H1 (cell line): ENCODE results near the gene ZNG1C. TPM values are rescaled to one million over a fixed set of nuclear protein-coding genes. Genes with fewer than 3 reads are reported as not detected.
"Not testable (repeated sequence)": the region's sequence is repeated elsewhere in the genome, so short reads cannot be mapped to it uniquely, and the experiment has no call there.

Experiments
- CTCF ChIA-PET: fragments of 300-600 bp; sonication (Branson Sonifier 250); formaldehyde crosslinking; loops from one replicate; lab custom pipeline; 2021; ENCODE audit not compliant: partially characterized antibody; lab: Charles Lee
- POLR2A ChIA-PET: fragments of 300-600 bp; sonication (Branson Sonifier 250); formaldehyde crosslinking; loops from one replicate; lab custom pipeline; 2021; ENCODE audit warnings: inconsistent platforms; ENCODE audit not compliant: partially characterized antibody; lab: Charles Lee
- DNase-seq, 2 experiments: peaks; one replicate each; pipeline versions ENCODE4 v3.0.0 to v3.0.0-alpha.2; 2010 to 2022; ENCODE audit warnings: low spot score in 2 of 2, low read depth in 1 of 2, mixed read lengths in 1 of 2
- FAIRE-seq: peaks from 2 replicates; lab custom pipeline; 2011; peaks lifted over from hg19 to GRCh38; lab: Jason Lieb, UNC
- H2AFZ ChIP-seq: 2 replicates; pipeline ENCODE4 v1.8.1; 2012; ENCODE audit warnings: low read length, inconsistent platforms
- H2AK5ac ChIP-seq: 2 replicates; pipeline ENCODE4 v1.6.1; 2013; ENCODE audit warnings: low read depth, low read length
- H2BK120ac ChIP-seq: replicated peaks from 2 replicates; pipeline ENCODE3; 2013; ENCODE audit warnings: low read depth, low read length, inconsistent platforms
- H2BK12ac ChIP-seq: 2 replicates; pipeline ENCODE4 v1.6.1; 2013; ENCODE audit warnings: low read depth, low read length
- H2BK15ac ChIP-seq: 2 replicates; pipeline ENCODE4 v1.6.1; 2013; ENCODE audit warnings: low read length
- H2BK20ac ChIP-seq: 2 replicates; pipeline ENCODE4 v1.6.1; 2013; ENCODE audit warnings: low read length
- H2BK5ac ChIP-seq: 2 replicates; pipeline ENCODE4 v1.6.1; 2013; ENCODE audit warnings: low read depth, low read length
- H3K14ac ChIP-seq: 2 replicates; pipeline ENCODE4 v1.6.1; 2013; ENCODE audit warnings: inconsistent platforms; ENCODE audit not compliant: insufficient read length
- H3K18ac ChIP-seq: 2 replicates; pipeline ENCODE4 v1.6.1; 2013; ENCODE audit warnings: low read length; ENCODE audit errors: extremely low read depth
- H3K23ac ChIP-seq: 2 replicates; pipeline ENCODE4 v1.6.1; 2013; ENCODE audit warnings: inconsistent platforms; ENCODE audit not compliant: insufficient read length
- H3K23me2 ChIP-seq: 2 replicates; pipeline ENCODE4 v1.6.1; 2013; ENCODE audit warnings: low read depth, low read length
- H3K27ac ChIP-seq: 2 replicates; pipeline ENCODE4 v1.6.1; 2011; ENCODE audit warnings: low read depth, low read length, inconsistent platforms
- H3K27me3 ChIP-seq, 4 experiments: replicated peaks in 1 of 4; 1 replicate in 1 of 4; 2 replicates in 3 of 4; pipeline versions ENCODE4 v1.6.1 to v1.8.1; 2011 to 2013; ENCODE audit warnings: low read length in 3 of 4, mild to moderate bottlenecking in 3 of 4, inconsistent platforms in 2 of 4, mixed read lengths in 2 of 4, moderate library complexity in 1 of 4; ENCODE audit not compliant: control insufficient read depth in 3 of 4, insufficient read depth in 3 of 4; ENCODE audit errors: extremely low read depth in 1 of 4
- H3K36me3 ChIP-seq, 4 experiments: 2 replicates each; pipeline versions ENCODE4 v1.6.1 to v1.8.1; 2011 to 2013; ENCODE audit warnings: mild to moderate bottlenecking in 4 of 4, low read length in 3 of 4, moderate library complexity in 2 of 4, control low read depth in 1 of 4, inconsistent platforms in 1 of 4; ENCODE audit not compliant: insufficient read depth in 4 of 4, control insufficient read depth in 2 of 4
- H3K4ac ChIP-seq: replicated peaks from 2 replicates; pipeline ENCODE3; 2013; ENCODE audit warnings: low read length, low read depth, mixed read lengths, inconsistent platforms; ENCODE audit not compliant: insufficient read length
- H3K4me1 ChIP-seq, 4 experiments: replicated peaks in 1 of 4; 1 replicate in 1 of 4; 2 replicates in 3 of 4; pipeline versions ENCODE4 v1.6.1 to v1.8.1; 2011 to 2013; ENCODE audit warnings: low read length in 3 of 4, inconsistent platforms in 2 of 4, mixed read lengths in 1 of 4; ENCODE audit not compliant: insufficient read depth in 4 of 4, control insufficient read depth in 3 of 4
- H3K4me2 ChIP-seq, 2 experiments: 2 replicates each; pipeline versions ENCODE4 v1.6.1 to v1.8.1; 2011 to 2013; ENCODE audit warnings: low read depth in 2 of 2, low read length in 2 of 2, control low read depth in 1 of 2, inconsistent platforms in 1 of 2, mild to moderate bottlenecking in 1 of 2; ENCODE audit not compliant: insufficient read depth in 1 of 2
- H3K4me3 ChIP-seq, 4 experiments: fragments of 200-600, 300-600 bp in 1 of 4; sonication (generic), shearing (Covaris generic), sonication (Bioruptor Twin) in 1 of 4; 2 replicates each; pipeline versions ENCODE4 v1.5.1 to v1.8.1; 2011 to 2016; ENCODE audit warnings: low read length in 4 of 4, low read depth in 3 of 4, control low read depth in 2 of 4, inconsistent platforms in 2 of 4, mild to moderate bottlenecking in 2 of 4, mixed read lengths in 1 of 4, moderate library complexity in 1 of 4; ENCODE audit not compliant: insufficient read depth in 2 of 4; ENCODE audit errors: extremely low read depth in 1 of 4
- H3K56ac ChIP-seq: replicated peaks from 2 replicates; pipeline ENCODE3; 2013; ENCODE audit warnings: low read depth, mild to moderate bottlenecking, mixed read lengths, low read length, inconsistent platforms; ENCODE audit not compliant: insufficient read length
- H3K79me1 ChIP-seq: 2 replicates; pipeline ENCODE4 v1.6.1; 2013; ENCODE audit warnings: low read depth, low read length, control low read depth
- H3K79me2 ChIP-seq, 2 experiments: 2 replicates each; pipeline versions ENCODE4 v1.6.1 to v1.8.1; 2012 to 2013; ENCODE audit warnings: low read length in 2 of 2, mild to moderate bottlenecking in 2 of 2, inconsistent platforms in 1 of 2; ENCODE audit not compliant: insufficient read depth in 2 of 2, control insufficient read depth in 1 of 2
- H3K9ac ChIP-seq, 4 experiments: replicated peaks in 1 of 4; 1 replicate in 1 of 4; 2 replicates in 3 of 4; pipeline versions ENCODE4 v1.6.1 to v1.8.1; 2011 to 2013; ENCODE audit warnings: low read depth in 3 of 4, low read length in 3 of 4, control low read depth in 2 of 4, mild to moderate bottlenecking in 2 of 4, moderate library complexity in 2 of 4, inconsistent platforms in 1 of 4; ENCODE audit errors: extremely low read depth in 1 of 4
- H3K9me3 ChIP-seq, 2 experiments: 2 replicates each; pipeline versions ENCODE4 v1.6.1 to v1.8.1; 2012 to 2013; ENCODE audit warnings: mild to moderate bottlenecking in 2 of 2, moderate library complexity in 2 of 2, control low read depth in 1 of 2, inconsistent platforms in 1 of 2, low read depth in 1 of 2, low read length in 1 of 2, mixed read lengths in 1 of 2; ENCODE audit not compliant: insufficient read depth in 2 of 2
- H4K20me1 ChIP-seq, 2 experiments: replicated peaks in 1 of 2; 2 replicates each; pipeline versions ENCODE3 to v1.8.1; 2011 to 2013; ENCODE audit warnings: inconsistent platforms in 2 of 2, low read length in 2 of 2, mild to moderate bottlenecking in 1 of 2; ENCODE audit not compliant: insufficient read depth in 2 of 2, control insufficient read depth in 1 of 2
- H4K5ac ChIP-seq: 2 replicates; pipeline ENCODE4 v1.6.1; 2013; ENCODE audit warnings: low read length, low read depth, mixed read lengths, inconsistent platforms; ENCODE audit not compliant: insufficient read length
- H4K8ac ChIP-seq: 2 replicates; pipeline ENCODE4 v1.8.0; 2013; ENCODE audit warnings: mild to moderate bottlenecking, moderate library complexity, low read length, inconsistent platforms; ENCODE audit not compliant: insufficient read depth; ENCODE audit errors: extremely low read depth
- H4K91ac ChIP-seq: replicated peaks from 2 replicates; pipeline ENCODE3; 2013; ENCODE audit warnings: low read length, mixed read lengths, inconsistent platforms; ENCODE audit not compliant: insufficient read length
- WGBS, 2 experiments: shearing (Covaris generic) in 1 of 2; methylation state at CpG; one replicate each; pipeline versions ENCODE4 v1.1.6 to v1.1.7; 2013 to 2015; ENCODE audit warnings: low lambda C conversion rate in 2 of 2, mixed read lengths in 2 of 2, inconsistent platforms in 1 of 2, low coverage in 1 of 2, missing lambda C conversion rate in 1 of 2; ENCODE audit not compliant: insufficient replicate concordance in 2 of 2, insufficient coverage in 1 of 2, insufficient read length in 1 of 2; ENCODE audit errors: extremely low coverage in 1 of 2, missing lambda C conversion rate in 1 of 2; 5-methylcytosine and 5-hydroxymethylcytosine counted together
- polyA plus RNA-seq, 7 experiments: library from polyadenylated mRNA; depleted of rRNA in 3 of 7; stranded (reverse) in 5 of 7; unstranded in 2 of 7; fragments of >200 nt in 5 of 7; fragments of 200-250 nt in 2 of 7; gene quantifications; 1 replicate in 5 of 7; 2 replicates in 1 of 7; 4 replicates in 1 of 7; pipeline versions ENCODE4 v1.2.1 to v1.2.3, GENCODE V29; 2011 to 2013; ENCODE audit warnings: missing spikeins in 2 of 7, mixed read lengths in 2 of 7
- total RNA-seq: library from RNA; stranded (reverse); fragmentation: NEBNext Ultra II Directional; extraction: Animal tissue kit (Norgen Biotek cat#: 25700); gene quantifications from 2 replicates; pipeline ENCODE4 v1.2.1, GENCODE V29; 2021

The ZNG1C gene
- total and polyA plus RNA-seq, 2 of the 8 experiments (the other 6 are each of a cell fraction or from before 2014, with no cell fraction given), result 12.9 to 17.2 TPM

DNA sequence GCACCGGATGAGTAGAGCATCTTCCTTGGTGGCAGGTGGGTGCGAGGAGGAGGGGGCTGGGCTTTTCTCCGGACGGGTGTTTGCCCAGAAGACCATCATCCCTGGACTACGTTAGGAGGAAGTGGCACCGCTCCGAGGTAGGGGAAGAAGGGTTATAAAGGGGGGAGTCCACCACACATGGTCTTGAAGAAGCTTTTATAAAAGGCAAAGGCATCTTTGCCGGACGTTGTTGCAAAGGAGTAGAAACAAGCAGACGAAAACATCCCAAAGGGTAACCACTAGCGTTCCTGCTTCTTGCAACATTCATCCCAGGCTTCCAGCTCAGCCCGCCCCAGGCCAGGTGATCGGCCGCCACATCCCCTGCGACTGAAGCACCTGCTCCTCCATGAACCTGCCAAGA is 60.8 kb downstream of the ZNG1C start, which contains the start of gene FOXD4L3:
Gene FOXD4L3 (plus strand): TSS at position 301 of the 400 bp plus-strand sequence. CDS start 85 bp downstream, at position 386.
- POLR2A ChIA-PET, H3K23me2 ChIP-seq, H2BK20ac ChIP-seq, H3K36me3 ChIP-seq, H3K4me2 ChIP-seq, H3K56ac ChIP-seq, FAIRE-seq, H3K4me1 ChIP-seq, H2BK12ac ChIP-seq, H2BK5ac ChIP-seq, H3K27ac ChIP-seq, H4K20me1 ChIP-seq, H3K79me2 ChIP-seq, H3K9ac ChIP-seq, H2BK120ac ChIP-seq, H3K79me1 ChIP-seq, H4K8ac ChIP-seq, H3K4me3 ChIP-seq, H3K9me3 ChIP-seq, H3K14ac ChIP-seq, DNase-seq, H3K23ac ChIP-seq, H2AFZ ChIP-seq, H3K4ac ChIP-seq, H4K5ac ChIP-seq, H3K18ac ChIP-seq, H2BK15ac ChIP-seq, CTCF ChIA-PET, H2AK5ac ChIP-seq, H4K91ac ChIP-seq: not testable (repeated sequence)
- H3K27me3 ChIP-seq, result peaks cover 1 to 11% (median 4%) of the 10 kb centered on the region in 4 experiments; a peak in 6 of 7 replicates
- WGBS, 2 experiments, result no CpG with 5 or more reads among the region's 15 CpGs
